NAMALWA (cell line): Measurements from ENCODE around the gene ALLC.

Source experiments
- DNase-seq: peaks from one replicate; pipeline ENCODE4 v3.0.0-alpha.2; 2015; ENCODE audit warnings: low spot score

ALLC gene

GRCh38 chr2:3679180-3679579 is 21.2 kb downstream of the ALLC start:
- DNase-seq: no peak

GRCh38 chr2:3679616-3680393 is 21.8 kb downstream of the ALLC start:
- DNase-seq: no peak

DNA sequence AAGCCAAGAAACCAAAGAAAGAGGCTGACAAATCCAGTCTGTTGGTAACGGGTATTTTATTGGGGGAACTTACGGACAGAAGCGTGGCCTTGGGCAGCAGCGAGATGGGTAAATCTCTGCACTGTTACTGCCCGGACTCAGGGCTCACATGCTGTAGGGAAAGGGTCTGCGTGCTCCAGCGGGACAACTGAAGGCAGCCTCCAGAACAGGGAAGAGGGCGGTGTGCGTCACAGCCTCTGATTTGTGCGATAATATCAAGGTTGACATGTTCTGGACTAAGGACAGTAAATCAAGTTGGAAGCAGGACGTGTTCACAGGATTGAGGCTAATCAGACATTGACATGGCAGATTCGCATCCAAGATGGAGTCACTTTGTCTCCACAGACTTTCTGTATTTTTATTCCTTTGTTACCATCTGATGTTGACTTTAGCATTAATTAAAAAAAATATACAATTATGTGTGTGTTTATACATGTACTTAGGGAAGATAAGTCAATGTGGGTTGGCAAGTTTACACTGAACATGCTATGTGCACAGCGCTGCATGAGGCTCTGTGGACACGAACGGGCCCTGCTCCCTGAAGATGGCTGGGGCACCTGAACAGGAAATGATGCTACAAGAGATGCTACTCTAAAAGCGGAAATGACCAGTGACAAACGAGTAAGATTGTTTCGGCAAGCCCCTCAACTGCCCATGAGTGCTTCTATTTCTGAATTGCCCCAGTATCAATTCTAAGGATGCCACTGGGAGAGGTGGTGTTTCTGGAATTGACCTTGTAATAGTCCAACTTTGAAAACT is 22.7 kb downstream of the ALLC start:
- DNase-seq: no peak

GRCh38 chr2:3681625-3682024 is 23.6 kb downstream of the ALLC start:
- no peak for DNase-seq

DNA sequence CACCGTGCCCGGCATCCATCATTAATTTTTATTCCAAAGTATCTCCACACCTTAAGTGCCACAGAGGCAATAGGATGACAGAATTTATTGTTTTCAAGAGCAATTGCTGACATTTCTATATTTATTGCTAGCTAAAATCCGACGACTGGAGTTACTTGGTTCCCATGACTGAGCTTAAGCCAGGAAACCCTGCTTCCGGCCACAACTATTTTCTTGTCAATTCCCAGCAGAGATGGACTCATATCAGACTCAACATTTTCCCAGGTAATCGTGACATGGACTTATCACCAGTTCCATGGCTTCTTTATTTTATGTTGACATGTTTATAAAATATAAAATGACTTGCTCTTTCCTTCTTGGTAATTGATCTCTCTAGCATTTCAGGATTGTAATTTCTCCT is 24.8 kb downstream of the ALLC start:
- DNase-seq: no peak

GRCh38 chr2:3683748-3684454 is 25.9 kb downstream of the ALLC start:
- no peak for DNase-seq

DNA sequence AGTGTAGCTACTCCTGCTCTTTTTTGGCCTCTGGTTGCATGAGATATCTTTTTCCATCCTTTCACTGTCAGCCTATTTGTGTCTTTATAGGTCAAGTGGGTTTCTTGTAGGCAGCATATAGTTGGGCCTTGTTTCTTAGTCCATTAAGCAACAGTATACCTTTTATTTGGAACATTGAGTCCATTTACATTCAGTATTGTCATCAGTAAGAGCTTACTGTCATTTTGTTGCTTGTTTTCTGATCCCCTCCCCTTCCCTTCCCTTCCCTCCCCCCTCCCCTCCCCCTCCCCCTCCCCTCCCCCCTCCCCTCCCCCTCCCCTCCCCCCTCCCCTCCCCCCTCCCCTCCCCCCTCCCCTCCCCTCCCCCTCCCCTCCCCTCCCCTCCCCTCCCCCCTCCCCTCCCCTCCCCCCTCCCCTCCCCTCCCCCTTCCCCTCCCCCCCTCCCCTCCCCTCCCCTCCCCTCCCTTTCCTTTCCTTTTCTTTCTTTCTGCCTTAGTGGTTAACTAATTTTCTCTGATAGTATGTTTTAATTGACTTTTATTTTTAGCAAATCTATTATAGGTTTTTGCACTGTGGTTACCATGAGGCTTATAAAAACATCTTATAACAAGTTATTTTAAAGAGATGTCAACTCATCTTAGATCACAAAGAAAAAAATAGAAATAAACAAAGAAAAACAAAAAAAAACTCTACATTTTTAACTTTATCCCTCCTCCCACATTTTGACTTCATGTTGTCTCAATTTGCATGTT is 32.2 kb downstream of the ALLC start:
- peak; percentile 31 for DNase-seq

GRCh38 chr2:3692375-3692774 is 34.4 kb downstream of the ALLC start:
- peak; percentile 53 for DNase-seq

DNA sequence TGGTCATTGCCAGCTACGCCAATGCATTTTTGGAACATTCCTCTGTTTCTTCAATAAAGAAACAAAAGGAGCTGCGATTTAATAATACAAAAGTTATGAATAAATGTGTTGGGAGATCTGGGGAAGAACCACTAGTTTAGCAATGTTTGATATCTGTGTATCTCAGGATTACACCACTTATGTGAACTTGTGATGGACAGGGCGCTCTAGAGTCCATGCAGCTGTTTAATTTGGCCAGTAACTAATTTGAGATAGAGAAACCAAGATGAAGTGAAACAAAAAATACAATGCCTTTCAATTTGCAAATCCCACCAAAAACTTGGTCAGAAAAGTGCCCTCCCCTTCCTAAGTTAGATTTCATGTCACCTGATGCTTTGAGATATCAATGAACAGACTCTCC is 38.5 kb downstream of the ALLC start:
- DNase-seq: no peak

DNA sequence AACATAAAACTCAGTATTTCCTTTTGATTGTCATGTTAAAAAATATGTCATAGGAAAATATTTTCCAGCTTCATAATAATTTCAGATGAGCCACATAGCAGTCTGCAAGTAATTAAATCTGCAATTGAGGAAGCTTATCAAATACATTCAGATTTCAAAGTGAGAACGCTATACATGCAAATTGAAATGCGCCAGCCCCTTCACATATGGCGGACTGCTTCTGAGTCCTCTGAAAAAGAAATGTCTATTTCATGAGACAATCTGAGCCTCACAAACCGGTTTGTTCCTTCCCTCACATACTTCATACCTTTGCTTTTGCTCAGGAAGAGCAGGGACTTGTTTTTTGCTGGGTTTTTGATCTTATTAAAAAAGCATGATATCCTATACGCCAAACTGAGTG is 43.1 kb downstream of the ALLC start:
- DNase-seq: no peak

DNA sequence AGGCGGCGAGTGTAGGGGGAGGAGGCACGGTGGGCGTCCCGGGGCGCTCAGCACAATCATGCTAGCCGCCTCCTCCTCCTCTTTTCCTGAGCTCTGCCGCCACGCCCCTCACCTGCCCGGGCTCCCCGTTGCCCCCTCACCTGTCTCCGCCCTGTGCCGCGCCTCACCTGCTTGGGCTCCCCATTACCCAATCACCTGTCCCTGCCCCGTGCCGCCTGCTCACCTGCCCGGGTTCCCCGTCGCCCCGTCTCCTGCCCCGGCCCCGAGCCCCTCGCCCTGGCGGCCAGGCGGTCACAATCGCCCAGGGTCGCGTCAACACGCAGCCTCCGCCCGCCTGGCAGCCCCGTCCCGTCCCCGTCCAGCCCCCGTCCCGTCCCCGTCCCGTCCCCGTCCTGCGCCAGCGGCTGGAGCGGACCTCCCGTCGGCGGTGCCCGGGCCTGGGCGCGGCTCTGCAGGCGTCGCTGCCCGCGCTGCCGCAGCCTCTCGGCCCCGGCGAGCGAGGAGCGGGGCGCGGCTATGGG is 45.3 kb downstream of the ALLC start, which contains the start of gene DCDC2C:
Gene DCDC2C (plus strand): TSS at position 340 of the 521 bp plus-strand sequence. CDS start 177 bp downstream, at position 517.
- no peak for DNase-seq

GRCh38 chr2:3703757-3704355 is 45.9 kb downstream of the ALLC start:
- no peak for DNase-seq

DNA sequence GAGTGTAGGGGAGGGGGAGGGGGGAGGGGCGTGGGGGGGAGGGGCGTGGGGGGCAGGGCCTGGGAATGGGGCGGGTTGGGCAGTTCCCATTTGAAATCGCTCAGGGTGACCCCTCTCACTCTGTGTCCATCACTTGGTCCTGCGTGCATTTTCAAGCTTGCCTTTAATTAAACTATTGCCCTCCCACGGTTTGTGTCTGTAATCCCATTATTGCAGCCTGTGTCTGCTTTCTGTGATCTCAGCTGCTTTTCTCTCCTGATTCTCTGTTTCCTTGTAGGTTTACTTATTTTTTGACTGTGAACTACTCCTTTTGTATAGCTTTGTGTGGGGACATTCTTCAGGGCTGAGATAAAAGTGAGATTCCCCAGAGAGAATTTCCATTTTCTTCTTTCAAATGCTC is 46.7 kb downstream of the ALLC start:
- DNase-seq: no peak

DNA sequence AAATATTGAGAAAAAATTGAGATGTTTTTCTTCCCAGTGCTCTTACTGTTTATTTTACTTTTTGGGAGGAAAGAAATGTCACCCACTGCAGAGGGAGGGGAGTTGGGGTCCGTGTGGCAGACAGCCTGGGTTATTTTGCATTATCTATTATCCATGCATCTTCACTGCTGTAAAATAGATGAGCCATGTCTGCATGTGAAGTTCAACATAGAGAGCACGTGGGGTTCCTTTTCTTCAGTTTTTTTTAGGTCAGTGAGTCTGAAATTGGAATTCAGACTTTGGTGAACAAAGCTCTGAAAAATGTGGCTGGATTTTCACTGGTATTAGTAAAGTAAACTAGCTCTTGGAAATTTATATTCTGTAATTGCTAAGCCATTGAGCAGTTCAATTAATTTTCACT is 47.8 kb downstream of the ALLC start:
- DNase-seq: no peak

DNA sequence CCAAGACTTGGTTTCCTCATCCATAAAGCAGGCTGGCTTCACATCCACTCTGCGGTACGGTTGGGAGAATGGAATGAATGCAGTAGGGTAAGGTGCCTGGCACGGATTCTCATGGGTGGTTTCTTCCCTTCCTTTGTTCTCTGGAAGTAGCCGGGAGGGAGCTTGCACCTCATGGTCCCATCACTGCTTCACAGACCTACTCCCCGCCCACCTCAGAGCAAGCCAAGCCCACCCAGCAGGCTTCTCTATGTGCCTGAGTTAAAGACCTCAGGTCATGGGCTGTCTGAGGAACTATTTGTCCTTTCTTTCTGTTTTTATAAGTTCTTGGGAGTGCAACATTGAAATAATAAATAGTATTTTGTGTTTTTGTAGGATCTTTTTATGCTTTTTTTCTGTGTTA is 48.9 kb downstream of the ALLC start:
- no peak for DNase-seq

DNA sequence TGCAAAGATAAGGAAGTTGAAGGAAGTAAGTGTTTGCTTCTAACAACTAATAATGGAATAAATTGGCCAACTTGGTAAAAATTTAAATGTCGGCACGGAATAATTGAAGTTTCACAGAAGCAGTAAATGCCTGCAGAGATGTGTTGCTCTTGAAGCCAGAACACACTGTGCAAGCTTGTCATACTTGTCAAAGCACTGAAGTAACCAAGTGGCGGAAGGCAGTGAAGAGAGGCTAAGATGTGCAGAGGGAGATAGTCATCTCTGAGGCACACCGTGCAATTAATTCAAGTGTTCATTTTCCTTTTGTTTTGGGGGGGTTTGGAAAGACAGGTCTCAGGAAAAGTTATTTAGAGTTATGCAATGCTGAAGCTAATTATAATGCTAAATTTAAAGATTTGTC is 50.6 kb downstream of the ALLC start:
- DNase-seq: no peak

GRCh38 chr2:3709225-3709624 is 51.2 kb downstream of the ALLC start:
- no peak for DNase-seq

DNA sequence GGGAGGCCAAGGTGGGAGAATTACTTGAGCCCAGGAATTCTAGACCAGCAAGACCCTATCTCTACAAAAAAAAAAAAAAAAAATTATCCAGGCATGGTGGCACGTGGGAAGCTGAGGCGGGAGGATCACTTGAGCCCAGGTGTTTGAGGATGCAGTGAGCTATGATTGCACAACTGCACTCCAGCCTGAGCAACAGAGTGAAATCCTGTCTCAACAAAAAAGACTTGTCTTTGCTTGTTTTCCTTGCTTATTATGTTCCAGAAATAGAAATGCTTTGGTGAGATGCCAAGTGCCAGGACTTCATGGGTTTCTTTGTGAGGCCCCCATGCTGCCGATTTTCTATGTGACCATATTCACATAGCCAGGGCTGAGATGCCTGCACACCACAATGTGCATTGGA is 54.4 kb downstream of the ALLC start:
- DNase-seq: no peak

DNA sequence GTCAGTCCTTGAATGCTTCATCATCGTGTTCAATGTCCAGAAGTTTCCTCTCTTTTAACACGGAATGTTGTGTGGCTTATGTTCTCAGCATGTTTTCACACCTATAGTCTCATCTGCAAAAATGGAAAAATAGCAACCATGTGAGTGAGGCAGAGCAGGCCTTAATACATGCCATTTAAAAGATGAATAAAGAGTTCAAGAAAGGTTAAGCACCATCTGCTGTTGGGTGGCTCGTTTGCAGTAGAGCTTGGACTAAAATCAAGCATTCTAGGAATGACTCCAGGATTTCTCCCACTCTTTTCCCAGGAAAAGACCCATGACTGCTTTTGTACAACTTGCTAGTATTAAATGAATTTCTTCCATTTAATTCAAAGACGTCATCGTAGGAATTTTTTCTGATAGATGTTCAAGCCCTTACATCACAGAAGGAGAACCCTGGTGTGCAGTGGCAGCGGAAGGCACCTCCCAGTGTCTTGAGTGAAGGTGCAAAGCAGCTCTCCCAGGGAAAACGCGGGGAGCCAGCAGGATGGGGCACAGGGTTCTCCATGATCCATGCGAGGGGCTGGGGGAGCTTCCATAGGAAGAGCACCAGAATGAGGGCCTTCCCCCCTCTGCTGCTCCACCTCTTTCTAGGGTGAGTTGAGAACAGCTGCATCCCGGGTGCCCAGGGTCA is 55.0 kb downstream of the ALLC start:
- DNase-seq: no peak

DNA sequence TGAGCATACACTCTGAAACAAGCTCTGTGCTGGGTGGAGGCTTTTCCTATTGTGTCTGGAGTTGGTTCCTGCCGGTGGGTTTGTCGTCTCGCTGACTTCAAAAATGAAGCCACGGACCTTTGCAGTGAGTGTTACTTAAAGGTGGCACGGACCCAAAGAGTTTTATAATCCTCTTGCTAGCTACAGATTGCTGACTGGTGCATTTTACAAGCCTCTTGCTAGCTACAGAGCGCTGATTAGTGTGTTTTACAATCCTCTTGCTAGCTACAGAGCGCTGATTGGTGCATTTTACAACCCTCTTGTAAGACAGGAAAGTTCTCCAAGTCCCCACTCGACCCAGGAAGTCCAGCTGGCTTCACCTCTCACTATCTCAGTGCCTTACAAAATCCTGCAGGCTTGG is 60.7 kb downstream of the ALLC start:
- no peak for DNase-seq

DNA sequence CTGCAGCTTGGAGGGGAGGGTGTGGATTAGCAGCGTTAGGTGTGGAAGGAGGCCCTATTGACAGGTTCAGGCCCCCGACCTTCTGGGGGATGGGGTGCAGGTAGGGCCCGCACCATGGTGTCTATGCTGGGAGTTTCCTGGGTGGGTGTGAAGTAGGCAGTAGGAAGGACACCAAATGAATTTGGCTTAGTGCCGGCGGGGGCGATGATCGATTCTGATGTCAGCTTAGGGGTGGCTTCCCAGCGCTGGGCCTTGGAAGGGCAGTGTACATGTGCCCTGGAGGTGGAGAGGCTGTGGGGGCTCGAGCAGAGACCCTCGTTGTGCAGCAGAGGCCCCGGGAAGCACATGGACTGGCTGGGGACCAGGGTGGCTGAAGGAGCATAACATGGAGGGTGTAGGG is 67.0 kb downstream of the ALLC start:
- DNase-seq: no peak
